ENCODE measurements around the gene GRHPR.

- TF ChIP-seq CTCF (IDR thresholded peaks at IDR 0.05; ENCODE audit: insufficient read depth, low read depth, low read length) = no peak
- no peak for TF ChIP-seq EZH2 (IDR thresholded peaks at IDR 0.05; ENCODE audit: insufficient read depth, low read length)
Observed at GRCh38 chr9:37429441-37430285, 7.2 kb downstream of the GRHPR start.

All from astrocyte (in vitro differentiated cells and primary cell).